ENCODE results near the gene PAGE2.
"Not testable (repeated sequence)": the region's sequence is repeated elsewhere in the genome, so short reads cannot be mapped to it uniquely, and the experiment has no call there.

DNA sequence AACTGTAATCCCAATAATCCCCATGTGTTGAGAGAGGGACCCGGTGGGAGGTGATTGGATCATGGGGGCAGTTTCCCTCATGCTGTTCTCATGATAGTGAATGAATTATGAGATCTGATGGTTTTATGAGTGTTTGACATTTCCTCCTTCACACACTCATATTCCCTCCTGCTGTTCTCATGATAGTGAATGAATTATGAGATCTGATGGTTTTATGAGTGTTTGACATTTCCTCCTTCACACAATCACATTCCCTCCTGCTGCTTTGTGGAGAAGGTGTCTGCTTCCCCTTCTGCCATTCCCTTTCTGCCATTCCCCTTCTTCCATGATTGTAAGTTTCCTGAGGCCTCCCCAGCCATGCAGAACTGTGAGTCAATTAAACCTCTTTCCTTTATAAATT, 52.0 kb downstream of the PAGE2 start:
- TF ChIP-seq, protein P1, sequence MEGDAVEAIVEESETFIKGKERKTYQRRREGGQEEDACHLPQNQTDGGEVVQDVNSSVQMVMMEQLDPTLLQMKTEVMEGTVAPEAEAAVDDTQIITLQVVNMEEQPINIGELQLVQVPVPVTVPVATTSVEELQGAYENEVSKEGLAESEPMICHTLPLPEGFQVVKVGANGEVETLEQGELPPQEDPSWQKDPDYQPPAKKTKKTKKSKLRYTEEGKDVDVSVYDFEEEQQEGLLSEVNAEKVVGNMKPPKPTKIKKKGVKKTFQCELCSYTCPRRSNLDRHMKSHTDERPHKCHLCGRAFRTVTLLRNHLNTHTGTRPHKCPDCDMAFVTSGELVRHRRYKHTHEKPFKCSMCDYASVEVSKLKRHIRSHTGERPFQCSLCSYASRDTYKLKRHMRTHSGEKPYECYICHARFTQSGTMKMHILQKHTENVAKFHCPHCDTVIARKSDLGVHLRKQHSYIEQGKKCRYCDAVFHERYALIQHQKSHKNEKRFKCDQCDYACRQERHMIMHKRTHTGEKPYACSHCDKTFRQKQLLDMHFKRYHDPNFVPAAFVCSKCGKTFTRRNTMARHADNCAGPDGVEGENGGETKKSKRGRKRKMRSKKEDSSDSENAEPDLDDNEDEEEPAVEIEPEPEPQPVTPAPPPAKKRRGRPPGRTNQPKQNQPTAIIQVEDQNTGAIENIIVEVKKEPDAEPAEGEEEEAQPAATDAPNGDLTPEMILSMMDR (conservative IDR thresholded peaks at IDR 0.05; ENCODE audit: low read length), result not testable (repeated sequence)
- TF ChIP-seq EZH2phosphoT487 (IDR thresholded peaks at IDR 0.05; ENCODE audit: borderline replicate concordance, low read depth, low read length), result not testable (repeated sequence)
